Thoracic aorta (tissue), 2 donors: ENCODE data around the gene FDXR. TPM values are rescaled to one million over a fixed set of nuclear protein-coding genes. Genes with fewer than 3 reads are reported as not detected.

Source experiments
- ATAC-seq: fragments of 150-250 bp; one replicate; pipeline ENCODE4 v1.8.0; 2017; ENCODE audit warnings: low read depth; ENCODE audit not compliant: insufficient number of reproducible peaks, low FRiP score
- DNase-seq: peaks from one replicate; pipeline ENCODE4 v3.0.0-alpha.2; 2020; ENCODE audit warnings: low spot score
- H3K27ac ChIP-seq, 2 donors: fragments of 200-600 bp; sonication (generic); 1 replicate in 1 of 2; 2 replicates in 1 of 2; pipeline ENCODE4 v1.5.1; 2016; ENCODE audit warnings: mild to moderate bottlenecking in 2 of 2, moderate library complexity in 2 of 2
- H3K27me3 ChIP-seq: fragments of 200-600 bp; sonication (generic); replicated peaks from 2 replicates; pipeline ENCODE4 v1.6.0; 2016; ENCODE audit warnings: mild to moderate bottlenecking; ENCODE audit not compliant: insufficient read depth
- H3K36me3 ChIP-seq: fragments of 200-600 bp; sonication (generic); one replicate; pipeline ENCODE4 v1.5.1; 2016
- H3K4me1 ChIP-seq, 2 donors: fragments of 200-600 bp; sonication (generic); 1 replicate in 1 of 2; 2 replicates in 1 of 2; pipeline versions ENCODE4 v1.5.1 to v1.6.0; 2016; ENCODE audit warnings: low read depth in 2 of 2, mild to moderate bottlenecking in 1 of 2; ENCODE audit not compliant: control insufficient read depth in 1 of 2
- H3K4me3 ChIP-seq: fragments of 200-600 bp; sonication (generic); 2 replicates; pipeline ENCODE4 v1.5.1; 2016; ENCODE audit warnings: mild to moderate bottlenecking
- H3K9me3 ChIP-seq: fragments of 200-600 bp; sonication (generic); 2 replicates; pipeline ENCODE4 v1.5.1; 2016
- total RNA-seq, 2 donors: library from RNA; depleted of rRNA; stranded (reverse); fragments of >200 nt; gene quantifications; one replicate each; pipeline versions ENCODE4 v1.1.0 to v1.2.3, GENCODE V29; 2016
- TF ChIP-seq, protein P1 (sequence below): fragments of 200-600 bp; sonication (generic); IDR thresholded peaks from one replicate; pipeline ENCODE4 v1.5.1; 2019; ENCODE audit warnings: antibody characterized with exemption

Gene FDXR
- total RNA-seq, 2 donors from 2014 or later: 4.4 to 9.7 TPM

DNA sequence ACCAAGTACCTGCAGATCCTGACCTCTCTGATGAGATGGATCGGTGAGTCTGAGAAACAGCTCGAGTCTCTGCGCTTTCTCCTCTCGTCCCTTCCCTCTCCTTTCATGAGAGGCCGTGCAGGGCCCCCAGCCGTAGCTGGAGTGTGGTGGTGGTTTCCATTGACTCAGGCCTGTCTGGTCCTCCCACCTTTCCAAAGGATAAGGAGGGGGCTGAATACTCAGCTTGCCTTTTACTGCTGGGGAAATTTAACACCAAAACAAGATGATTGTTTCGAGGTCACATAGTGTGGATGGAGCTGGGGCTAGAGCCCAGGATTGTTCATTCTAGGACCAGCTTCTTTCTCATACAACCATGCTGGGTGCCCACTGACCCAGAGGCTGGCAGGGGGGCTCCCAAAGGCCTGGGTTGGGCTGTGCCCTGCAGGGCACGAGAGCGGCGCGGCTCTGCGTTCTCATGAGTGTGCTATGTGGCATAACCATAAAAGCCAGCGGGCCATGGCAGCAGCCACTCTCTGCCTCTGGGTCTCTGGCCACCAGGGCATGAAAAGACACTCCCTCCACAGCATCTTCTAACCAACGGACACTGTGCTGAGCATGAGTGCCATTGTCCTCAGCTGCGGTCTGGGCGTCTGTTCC lies 52.9 kb downstream of the FDXR start:
- Histone ChIP-seq H3K27ac (no peak overlapping the region), H3K27me3 (no peaks in the 10 kb centered on the region), H3K4me3 (no peak overlapping the region), H3K9me3 (no peaks in the 10 kb centered on the region), H3K4me1 (no peaks in the 10 kb centered on the region), H3K36me3 (peaks cover 16% of the 10 kb centered on the region)
- TF ChIP-seq, protein P1, sequence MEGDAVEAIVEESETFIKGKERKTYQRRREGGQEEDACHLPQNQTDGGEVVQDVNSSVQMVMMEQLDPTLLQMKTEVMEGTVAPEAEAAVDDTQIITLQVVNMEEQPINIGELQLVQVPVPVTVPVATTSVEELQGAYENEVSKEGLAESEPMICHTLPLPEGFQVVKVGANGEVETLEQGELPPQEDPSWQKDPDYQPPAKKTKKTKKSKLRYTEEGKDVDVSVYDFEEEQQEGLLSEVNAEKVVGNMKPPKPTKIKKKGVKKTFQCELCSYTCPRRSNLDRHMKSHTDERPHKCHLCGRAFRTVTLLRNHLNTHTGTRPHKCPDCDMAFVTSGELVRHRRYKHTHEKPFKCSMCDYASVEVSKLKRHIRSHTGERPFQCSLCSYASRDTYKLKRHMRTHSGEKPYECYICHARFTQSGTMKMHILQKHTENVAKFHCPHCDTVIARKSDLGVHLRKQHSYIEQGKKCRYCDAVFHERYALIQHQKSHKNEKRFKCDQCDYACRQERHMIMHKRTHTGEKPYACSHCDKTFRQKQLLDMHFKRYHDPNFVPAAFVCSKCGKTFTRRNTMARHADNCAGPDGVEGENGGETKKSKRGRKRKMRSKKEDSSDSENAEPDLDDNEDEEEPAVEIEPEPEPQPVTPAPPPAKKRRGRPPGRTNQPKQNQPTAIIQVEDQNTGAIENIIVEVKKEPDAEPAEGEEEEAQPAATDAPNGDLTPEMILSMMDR: no peak
- ATAC-seq (no peak), DNase-seq (no peak)

DNA sequence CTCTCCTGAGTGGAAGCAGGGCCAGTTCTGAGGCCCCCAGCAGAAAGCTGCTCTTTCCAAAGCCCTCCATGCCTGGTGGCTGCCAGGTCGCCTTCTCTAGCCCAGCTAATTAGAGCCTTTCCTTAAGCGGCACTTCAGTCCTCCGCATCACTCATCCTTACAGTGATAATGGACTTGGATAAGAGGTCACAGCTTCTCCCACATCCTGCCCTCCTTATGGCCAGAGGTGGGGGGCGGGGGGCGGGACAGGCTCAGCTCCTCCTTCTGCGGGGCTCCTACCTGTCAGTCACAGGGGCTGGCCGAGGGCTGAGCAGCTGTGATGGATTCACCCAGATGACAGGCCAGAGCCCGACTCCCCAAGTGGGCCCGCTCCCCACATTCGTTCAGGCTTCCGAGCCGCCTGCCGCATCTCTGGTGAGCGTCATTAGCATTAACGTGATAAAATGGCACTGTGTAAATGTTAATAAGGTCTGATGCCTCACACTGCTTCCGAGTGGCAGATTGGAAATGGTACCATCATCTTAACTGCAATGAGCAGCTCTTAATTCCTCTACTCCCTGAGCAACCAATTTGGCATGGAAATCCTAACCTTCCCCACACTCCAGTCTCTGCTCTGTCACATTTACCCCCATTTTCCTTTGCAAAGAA lies 54.4 kb downstream of the FDXR start:
- TF ChIP-seq, protein P1: no peak
- Histone ChIP-seq H3K4me3 (no peak overlapping the region), H3K27ac (no peak overlapping the region), H3K27me3 (no peaks in the 10 kb centered on the region), H3K9me3 (no peaks in the 10 kb centered on the region), H3K36me3 (peaks cover 16% of the 10 kb centered on the region), H3K4me1 (no peaks in the 10 kb centered on the region)
- ATAC-seq (no peak), DNase-seq (no peak)

DNA sequence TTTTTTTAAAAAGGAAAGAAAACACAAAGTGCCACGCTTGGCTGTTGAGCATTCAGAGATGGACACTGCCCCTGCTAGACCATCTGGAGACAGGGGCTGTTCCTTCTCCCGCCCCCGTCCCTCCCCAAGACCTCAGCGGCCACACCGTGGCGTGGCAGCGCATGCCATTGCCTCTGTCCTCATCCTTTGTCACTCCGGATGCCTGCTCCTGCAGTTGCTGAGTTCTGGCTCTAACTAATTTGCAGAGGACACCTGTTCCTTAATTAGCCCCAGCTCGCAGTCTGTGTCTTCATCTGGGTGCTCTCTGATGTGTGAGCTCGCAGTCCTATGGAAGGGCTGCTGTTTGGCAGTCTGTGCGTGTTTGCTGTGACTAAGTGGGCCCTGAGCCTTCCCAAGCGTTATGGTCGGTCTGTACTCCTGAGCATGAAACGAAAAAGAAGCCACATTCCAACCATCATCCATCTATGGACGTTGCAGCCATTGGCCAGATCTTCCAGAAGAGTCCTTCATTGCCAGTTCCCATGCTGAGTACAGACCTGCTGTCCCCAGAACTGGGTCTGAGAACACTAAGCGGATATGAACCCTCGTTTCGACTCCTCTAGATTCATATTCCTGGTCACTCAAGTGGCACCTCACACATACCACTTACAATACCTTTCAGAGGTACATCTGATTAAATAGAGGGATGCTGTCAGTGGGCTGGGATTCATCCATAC lies 55.7 kb downstream of the FDXR start:
- no peak for ATAC-seq
- peaks cover 0 to 11% of the 10 kb centered on the region in 2 donors for H3K4me1 ChIP-seq
- no peak for DNase-seq
- H3K27me3 ChIP-seq: no peaks in the 10 kb centered on the region
- H3K9me3 ChIP-seq: no peaks in the 10 kb centered on the region
- H3K27ac ChIP-seq: no peak overlapping the region
- no peak overlapping the region for H3K4me3 ChIP-seq
- peaks cover 16% of the 10 kb centered on the region for H3K36me3 ChIP-seq
- TF ChIP-seq, protein P1: no peak

DNA sequence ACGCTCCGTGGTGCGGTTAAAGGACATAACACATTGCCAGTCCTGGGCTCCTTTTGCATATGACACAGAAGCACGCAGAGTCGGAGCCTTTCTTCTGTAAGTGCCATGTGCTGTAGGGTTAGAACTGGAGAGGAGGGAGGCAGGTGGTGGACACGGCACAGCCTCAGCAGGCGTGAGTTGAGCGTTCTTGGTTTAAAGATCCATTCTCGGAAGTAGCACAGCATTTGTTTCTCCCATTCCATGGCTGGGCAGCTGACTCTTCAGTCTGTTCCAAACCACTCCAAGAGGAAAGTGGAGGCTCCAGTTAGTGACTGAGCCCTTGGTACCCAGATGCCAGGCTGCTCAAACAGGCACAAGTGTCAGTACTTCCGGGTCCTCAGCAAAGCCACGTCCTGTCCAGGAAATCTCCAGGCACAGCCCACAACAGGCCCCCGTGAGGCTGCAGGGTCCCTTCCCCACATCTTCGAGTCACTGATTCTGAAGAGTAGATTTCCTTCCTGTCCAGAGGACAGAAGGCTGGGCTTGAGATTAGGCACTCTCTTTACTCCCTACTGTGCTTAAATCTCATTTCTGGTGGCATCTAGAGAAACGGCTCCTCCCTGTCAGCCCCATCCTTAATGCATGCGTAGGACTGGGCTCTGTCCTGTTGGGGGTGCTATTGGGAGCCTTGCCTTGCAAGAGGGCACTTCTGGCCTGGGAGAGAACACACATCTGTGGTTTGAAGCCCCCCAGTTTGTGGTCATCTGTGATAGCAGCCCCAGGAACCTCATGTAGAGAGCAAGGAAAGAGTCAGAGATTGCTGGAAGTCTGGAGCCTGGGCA lies 57.0 kb downstream of the FDXR start:
- no peak overlapping the region for H3K4me3 ChIP-seq
- H3K36me3 ChIP-seq: peaks cover 12% of the 10 kb centered on the region
- H3K27me3 ChIP-seq: no peaks in the 10 kb centered on the region
- peaks cover 0 to 13% of the 10 kb centered on the region in 2 donors for H3K4me1 ChIP-seq
- no peak overlapping the region for H3K27ac ChIP-seq
- no peaks in the 10 kb centered on the region for H3K9me3 ChIP-seq
- TF ChIP-seq, protein P1: no peak
- no peak for ATAC-seq
- no peak for DNase-seq
